HG03196 (cell line): ENCODE measurements around the gene EDRF1.

ENCODE experiments used
- ATAC-seq: cut with Tn5 transposase; IDR thresholded peaks from one replicate; pipeline ENCODE4 v1.9.1; 2021; ENCODE audit not compliant: unreplicated experiment

EDRF1 gene

DNA sequence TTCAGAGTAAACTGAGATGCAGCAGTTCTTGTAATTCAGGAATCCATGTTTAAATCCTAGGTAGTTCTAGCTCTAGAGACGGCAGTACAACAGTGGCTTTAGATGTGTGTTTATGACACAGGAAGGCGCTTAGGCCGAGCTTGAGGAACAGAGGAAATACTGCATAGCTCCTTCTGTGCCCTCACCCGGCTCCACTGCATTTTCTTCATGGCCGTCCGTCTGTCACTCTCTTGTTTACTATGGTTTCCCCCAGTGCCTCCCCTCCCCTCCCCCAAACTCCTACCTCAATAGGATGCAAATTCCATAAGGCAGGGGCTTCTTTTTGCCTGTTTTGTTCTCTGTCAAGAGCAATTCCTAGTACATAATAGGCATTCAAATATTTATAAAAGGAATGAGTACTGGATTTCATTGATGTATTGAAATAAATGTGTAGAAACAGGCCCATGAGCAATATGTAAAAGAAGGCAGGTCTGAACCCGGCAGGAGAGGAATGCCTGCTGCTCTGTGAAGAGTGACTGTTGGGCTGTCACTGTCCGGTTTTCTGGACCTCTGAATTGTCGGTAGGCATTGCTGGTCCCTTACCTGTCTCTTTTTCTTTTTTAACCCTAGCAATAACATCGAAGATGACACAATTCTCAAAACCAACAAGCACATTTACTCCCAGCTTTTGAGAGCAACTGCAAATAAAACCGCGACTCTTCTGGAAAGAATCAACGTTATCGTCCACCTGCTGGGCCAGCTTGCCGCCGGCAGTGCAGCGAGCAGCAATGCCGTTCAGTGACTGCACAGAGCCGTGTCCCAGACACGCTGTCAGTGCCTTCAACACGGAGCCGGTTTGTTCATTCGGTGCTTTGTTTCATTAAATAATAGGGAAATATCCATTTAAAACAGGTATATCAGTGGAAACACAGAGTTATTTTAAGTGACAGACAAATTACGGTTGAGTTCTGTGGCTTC, 43.5 kb downstream of the EDRF1 start:
- ATAC-seq, result no peak

DNA sequence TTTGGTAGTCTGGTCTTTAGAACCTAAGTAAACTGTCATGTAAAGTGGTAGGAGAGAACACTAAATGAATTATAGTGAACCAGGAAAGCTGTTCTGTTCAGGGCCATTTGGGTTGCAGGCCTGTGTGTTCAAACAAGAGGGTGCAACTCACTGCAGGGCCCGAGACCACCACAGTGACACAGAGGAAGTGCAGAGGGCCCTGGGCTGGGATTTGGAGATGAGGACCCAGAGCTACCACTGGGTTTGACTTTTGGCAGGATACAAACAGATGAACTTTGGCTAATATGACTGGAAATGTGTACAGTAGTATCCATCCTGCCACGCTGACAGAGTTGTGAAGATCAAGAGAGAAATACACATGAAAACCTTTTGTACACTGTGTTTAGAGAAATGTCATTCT, 46.3 kb downstream of the EDRF1 start:
- no peak for ATAC-seq

DNA sequence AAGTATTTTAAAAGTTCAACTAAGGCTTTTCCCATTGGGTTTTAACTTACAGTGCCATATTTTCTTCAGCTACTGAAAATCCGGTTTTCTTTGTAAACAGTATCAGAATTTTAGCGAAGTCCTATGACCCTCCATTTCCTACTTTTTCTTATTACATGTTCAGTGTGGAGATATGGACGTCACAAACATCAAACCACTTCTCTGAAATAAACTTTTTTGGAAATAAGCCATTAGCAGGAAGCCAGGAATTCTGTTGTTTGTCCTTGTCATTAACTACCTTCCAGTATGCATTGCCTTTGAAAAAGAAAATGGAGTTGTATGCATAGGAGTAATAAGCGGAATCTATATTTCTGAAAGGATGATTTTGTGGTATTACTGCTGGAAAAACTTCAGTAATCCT, 47.0 kb downstream of the EDRF1 start:
- ATAC-seq, result no peak

DNA sequence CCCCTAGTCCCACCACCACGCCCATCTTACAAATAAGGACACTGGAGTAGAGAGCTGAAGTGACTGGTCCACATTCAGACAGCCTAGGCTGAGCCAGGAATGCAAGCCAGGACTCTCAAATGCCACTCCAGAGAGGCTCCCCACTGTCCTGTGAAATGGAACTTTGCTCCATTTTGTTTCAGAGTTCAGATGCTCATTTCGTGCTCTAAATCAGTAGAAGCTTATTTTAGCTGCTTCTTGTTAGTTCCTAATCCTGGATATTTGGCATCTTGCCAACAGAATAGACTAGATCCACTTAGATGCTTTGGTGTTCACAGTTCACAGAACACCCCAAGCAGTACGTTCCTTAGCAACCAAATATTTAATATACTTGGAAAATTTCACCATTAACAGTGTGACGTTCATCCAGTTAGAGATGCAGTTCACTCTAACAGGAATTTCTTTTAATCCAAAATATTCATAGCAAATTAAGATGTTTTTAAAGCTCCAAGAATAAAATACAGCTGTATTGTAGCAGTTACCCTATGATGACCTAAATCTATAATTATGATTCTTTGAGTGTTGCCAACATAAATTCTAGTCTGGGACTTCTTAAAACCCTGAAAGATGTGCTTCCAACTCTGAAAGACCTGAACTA, 48.8 kb downstream of the EDRF1 start:
- ATAC-seq, result no peak

DNA sequence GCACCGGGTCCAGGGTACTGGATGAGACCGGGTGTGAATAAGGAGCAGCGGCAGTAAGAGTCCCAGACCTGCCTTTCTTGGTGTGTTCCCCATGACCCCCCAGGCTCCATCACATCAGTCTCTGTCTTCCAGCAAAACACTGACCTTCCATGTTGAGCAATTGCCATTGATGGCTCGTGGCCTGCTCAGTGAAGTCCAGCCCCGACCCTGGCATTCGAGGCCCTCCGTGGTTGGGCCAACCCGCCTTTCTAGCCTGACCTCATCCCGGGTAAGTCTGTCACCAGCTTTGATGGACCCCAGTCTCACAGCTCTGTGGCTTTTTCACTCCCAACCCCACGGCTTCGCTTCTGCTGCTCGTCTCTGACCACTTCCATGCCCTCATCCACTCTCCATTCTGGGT, 49.7 kb downstream of the EDRF1 start:
- no peak for ATAC-seq

DNA sequence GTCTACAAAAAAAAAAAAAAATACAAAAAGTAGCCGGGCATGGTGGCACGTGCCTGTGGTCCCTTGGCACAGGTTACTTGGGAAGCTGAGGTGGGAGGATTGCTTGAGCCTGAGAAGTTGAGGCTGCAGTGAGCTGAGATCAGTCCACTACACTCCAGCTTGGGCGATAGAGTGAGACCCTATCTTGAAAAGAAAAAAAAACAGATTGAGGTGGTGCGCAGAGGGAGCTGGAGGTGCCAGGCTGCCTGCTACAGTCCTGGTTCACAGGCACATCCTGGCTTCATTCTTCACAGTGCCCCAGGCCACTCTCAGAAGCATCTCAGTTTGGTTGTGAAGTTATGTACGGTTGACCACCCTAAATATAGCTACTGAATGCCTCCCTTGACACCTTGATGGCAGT, 51.3 kb downstream of the EDRF1 start:
- ATAC-seq, result no peak

DNA sequence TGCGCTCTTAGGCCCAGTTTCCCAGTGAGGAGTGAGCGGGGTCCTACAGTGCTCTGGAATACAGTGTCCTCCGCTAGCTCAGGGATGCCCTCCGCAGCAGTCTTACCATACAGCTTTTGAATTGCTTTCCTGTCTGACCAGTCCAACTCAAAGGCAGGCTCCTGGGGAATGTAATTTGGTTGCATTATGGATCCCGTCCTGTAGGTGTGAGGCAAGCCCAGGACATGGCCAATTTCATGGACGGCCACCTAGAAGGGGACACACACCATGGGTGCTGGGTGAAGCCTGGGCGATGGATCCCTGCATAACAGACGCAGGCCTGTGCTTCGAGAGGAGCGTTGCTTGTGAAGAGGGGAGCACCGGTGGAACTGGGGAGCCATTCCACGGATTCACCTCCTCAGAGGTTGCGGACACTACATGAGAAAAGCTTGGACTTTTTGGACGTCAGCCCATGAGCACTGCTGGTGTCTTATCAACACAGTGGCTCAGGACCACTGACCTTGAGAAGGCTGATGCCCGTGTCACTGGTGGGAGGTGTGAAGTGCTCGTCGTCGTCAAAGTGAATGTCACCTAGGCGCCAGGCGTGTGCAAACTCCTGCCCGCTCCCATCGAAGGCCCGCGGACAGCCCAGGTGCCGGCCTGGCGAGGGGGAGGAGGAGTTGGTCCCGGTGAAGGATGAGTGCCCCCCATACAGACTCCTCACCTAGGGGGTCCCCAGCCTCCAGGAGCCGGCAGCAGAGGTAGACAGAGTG, 52.8 kb downstream of the EDRF1 start:
- ATAC-seq, result no peak

DNA sequence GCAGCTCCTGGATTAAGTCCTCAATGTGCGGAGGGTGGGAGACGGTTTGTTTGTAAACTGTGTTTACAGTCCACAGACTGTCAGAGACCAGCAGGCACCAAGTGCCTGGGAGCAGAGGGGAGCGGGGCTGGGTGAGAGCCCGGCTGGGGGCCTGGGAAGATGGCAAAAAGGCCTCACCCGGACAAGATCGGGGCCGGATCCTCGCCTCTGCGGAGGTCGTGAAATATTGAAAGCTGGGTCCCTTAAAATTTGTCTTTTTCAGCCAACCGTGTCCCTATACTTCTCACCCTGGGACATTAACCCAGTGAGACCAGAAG, 53.3 kb downstream of the EDRF1 start:
- ATAC-seq, result no peak

DNA sequence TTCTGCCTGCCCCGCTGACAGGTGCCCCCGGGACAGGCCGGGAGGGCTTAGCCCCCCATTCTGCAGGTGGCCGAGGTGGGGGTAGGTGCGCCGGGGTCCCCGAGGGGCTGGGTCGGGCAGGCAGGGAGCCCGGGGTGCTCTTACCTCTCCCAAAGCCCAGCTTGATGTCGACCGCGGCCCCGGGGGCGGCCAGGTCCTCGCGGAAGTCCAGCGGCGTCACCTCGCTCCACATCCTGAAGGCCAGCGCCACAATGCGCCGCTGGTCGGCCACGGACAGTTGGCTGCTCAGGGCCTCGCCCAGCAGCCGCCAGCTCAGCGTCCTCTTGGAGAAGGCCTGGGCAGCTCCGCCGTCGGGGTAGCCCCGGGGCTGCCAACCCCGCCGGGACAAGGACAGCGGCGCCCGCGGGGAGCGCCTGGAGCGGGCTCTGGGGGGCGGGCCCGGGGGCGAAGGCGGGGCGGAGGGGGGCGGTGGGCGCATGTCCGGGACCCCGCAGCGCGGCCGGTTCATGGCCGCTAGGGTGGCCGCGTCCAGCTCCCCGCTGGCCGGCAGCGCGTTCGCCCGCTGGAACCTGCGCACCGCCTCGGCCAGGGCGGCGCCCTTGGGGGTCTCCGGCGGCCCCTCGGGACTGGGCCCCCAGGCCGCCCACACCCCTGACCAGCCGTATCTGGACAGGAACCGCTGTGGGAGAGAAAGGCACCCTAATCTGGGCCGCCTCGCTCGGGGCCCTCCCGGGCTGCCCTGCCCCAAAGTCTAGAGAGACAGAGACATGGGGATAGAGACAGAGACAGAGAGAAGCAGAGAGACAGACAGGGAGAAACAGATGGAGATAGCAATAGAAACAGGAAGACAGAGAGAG, 54.4 kb downstream of the EDRF1 start:
- ATAC-seq, result no peak

DNA sequence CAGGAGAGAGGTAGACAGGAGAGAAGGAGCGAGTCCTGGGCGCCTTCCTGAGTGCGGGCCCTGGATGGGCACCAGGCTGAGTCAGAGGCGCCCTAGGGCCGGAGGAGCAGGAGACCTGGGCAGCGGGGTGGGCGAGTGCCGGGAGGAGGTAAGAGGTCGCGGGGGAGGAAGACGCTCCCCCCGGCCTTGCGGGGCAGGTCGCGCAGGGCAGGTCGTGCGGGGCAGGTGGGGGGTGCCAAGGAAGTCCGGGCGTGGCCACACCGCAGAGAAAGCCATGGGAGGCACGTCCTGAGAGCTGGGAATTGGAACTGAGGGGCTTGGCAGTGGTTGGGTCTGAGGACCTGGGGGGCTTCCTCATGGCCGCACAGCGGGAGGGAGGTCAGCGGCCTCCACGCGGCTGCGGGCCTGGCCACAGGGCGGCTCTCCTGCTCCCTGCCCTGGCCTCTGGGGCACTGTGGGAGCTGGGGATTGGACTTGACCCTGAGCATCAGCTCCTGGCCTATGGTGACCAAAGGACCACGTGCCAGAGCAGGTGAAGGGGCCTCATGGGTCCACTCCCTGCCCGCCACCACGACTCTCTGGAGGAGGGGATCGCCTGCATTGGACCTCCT, 55.2 kb downstream of the EDRF1 start:
- no peak for ATAC-seq

DNA sequence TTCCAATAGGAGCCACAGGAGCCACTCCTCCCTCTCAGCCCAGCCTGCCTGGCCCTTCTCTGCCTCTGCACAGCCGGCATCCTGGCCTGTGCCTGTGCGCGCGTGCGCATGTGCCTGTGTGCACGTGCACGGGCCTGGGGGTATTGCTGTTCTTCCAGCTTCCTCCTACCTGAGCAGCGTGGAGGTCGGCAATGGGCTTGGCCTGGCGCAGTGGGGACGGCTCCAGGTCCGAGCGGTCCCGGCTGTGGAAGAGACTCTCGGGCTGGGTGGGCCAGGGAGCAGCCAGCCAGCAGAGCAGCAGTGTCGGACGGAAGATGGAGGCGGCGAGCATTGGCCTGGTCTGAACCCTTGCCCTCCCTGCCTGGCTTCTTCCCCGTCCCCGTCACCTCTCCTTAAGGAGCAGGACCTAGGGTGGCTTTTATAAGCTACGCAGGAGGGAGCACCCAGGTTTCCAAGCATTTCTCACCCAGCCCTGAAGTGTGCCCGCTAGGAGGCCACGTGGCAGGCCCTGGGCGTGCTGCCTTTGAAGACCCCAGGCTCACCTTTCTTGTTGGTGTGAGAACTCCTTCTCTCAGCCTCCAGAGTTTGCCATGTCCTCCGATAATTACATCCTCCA, 56.1 kb downstream of the EDRF1 start, which contains the start of gene MMP21:
Gene MMP21, minus strand, starts transcription at position 331 of the 616 bp plus-strand sequence. Its CDS starts 0 bp downstream, at position 331.
- ATAC-seq, result no peak

DNA sequence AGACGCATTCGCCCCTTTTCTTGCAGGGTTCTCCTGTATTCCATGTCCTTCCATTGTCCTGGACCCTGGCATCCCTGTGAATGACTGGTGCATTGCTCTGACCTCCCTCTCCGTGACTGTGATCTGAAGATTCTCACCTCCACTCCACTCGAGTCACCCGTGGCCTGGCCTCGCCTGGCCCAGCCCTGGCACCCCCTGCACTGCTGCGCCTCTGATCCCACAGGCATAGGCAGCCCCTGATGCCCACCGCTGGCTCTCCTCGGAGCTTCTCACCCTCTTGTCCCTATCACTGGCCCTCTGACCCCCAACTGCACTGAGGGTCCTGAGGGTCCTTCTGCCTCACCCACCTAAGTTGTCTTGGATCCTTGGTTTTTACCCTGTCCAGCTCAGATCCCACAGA, 58.3 kb downstream of the EDRF1 start:
- no peak for ATAC-seq

DNA sequence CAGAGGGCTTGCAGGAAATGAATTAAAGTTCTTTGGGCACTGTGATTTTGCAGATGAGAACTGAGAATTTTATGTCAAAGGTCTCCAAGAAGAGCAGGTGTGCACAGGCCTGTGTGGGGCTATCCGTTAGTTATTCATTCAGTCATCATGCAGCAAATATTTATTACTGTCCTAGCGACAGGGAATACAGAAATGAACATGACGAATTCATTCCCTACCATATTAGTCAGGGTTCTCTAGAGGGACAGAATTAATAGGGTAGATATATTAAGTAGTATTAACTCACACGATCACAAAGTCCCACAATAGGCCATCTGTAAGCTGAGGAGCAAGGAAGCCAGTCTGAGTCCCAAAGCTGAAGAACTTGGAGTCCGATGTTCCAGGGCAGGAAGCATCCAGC, 59.0 kb downstream of the EDRF1 start:
- ATAC-seq, result no peak

DNA sequence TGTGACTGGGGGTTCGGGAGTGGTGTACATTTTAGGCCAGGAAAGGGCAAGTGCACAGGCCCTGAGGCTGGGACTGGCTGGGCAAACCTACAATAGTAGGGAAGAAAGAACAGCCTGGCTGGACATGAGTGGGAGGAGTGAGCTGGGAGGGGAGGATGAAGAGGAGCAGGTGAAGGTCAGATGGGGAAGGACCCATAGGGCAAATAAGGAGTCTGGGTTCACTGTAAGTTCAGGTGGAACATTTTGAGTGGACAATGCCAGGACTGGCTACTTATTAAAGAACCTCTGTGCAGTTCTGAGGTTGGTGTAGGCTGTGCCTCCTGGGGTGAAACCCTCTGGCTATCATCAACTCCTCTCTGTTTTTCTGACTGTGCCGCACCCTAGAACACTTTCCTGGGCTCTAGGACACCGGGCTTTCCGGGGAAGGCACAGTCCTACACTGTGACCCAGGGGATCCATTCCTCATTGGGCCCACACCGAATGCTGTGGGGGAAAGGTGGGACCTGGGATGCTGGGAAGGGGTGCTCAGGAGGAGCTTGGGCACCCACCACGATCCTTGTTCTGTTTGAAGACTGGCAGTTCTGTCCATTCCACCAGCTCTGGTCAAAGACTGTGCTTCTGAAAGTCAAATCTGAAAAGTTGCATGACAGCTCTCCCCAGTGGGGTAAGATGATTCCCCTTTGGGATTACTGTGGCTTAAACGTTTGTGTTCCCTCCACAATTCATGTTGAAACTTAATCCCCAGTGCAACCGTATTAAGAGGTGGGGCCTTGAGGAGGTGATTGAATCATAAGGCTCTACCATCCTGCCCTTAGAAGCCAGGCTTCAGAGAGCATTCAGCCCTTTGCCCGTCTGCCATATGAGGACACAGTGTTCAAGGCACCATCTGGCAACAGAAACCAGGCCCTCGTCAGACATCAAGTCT, 60.2 kb downstream of the EDRF1 start:
- ATAC-seq, result no peak

DNA sequence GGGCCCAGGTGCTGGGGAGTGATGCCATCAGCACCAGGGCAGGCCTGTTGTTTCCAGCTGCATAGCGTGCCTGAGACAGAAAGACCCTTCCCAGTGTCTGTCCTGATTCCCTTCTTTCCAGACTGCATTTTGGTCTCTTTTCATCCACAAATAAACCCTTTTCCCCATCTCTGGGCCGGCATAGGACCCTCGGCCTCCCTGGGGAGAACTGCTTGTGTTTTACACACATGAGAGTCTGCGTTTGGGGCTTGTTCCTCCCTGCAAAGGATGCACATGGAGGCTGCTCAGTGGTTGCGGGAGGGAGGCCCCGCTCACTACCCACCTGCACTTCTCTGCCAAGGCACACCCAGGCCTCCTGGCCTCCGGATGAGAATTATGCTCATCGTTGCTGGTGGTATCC, 61.9 kb downstream of the EDRF1 start:
- ATAC-seq, result no peak

DNA sequence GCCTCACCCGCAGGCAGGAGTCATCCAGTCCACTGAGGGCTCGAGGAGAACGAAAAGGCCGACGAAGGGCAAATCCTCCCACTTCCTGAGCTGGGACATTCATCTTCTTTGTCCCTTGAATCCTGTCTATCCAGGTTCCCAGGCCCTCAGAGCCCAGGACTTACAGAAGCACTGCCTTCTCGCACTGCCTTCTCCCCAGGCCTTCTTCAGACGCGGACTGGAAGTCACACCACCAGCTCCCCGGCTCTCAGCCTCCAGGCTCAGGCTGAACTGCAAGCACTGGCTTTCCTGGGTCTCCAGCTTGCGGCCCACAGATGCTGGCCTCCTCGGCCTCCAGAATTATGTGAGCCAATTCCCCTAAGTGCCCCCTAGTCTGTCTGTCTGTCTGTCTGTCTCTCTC, 62.5 kb downstream of the EDRF1 start:
- no peak for ATAC-seq

DNA sequence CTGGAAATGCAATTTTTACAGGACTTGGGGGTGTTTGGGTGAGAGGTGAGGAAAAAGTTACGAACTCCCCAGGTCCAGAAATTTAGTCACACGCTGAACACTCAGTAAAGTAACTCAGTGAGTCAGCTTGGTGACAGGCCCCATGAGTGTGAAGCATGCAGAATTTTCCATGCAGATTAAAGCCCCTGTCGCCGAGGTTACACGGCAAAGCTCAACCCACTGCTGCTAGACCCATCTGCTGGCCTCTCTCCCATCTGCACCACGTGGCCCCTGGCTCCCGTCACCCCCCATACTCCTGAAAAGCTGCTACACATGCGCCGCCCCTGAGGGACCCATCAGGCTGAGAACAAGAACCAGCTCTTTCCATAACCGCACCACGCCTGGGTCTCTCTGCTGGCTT, 63.1 kb downstream of the EDRF1 start:
- no peak for ATAC-seq

DNA sequence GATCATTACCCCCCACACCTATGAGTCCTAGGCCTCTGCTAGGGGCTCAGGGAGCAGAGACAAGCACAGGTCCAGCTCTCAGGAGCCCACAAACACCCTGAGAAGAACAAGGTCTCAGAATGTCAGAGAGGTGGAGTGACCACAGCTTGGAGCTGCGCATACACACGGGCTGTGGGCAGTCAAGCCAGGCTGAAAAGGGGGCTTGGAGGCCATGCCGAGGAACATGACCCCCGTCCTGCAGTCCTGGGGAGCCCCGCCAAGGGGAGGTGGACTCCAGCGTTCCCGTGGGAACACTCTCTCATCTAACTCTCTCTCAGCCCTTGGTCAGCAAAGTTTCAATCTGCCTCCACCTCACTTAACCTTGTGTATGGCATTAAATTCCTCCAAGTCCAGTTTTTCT, 63.9 kb downstream of the EDRF1 start:
- ATAC-seq, result no peak

DNA sequence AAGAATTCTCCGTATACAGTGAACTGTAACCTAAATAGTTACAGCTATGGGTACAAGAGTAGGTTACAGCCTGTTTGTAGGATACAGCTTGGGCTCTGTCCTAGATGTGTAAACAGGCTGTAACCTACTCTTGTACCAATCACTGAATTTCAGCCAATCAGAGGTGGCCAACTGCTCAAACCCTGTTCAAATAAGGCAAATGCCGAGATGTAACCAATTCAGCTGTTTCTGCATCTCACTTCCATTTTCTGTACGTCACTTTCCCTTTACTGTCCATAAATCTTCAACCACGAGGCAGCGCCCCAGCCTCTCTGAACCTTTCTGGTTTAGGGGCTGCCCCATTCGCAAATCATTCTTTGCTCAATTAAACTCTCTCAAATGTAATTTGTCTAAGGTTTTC, 64.4 kb downstream of the EDRF1 start:
- ATAC-seq, result peak; percentile 82
